T-cell (primary cell): ENCODE results near the gene COL25A1. TPM values are rescaled to one million over a fixed set of nuclear protein-coding genes. Genes with fewer than 3 reads are reported as not detected.

Source experiments
- ATAC-seq, 4 experiments: fragments of 200-7000 bp in 3 of 4; fragments of 150-1000 bp in 1 of 4; cut with Tn5 transposase; replicated peaks in 1 of 4; 1 replicate in 3 of 4; 2 replicates in 1 of 4; pipeline ENCODE4 v1.10.0; 2021; ENCODE audit warnings: moderate library complexity in 3 of 4, mild to moderate bottlenecking in 2 of 4, moderate number of reproducible peaks in 1 of 4
- CTCF ChIA-PET, 2 donors: fragments of 300-600 bp; sonication (Branson Sonifier 250); formaldehyde crosslinking; loops; one replicate each; lab custom pipeline; 2022; ENCODE audit warnings: antibody characterized with exemption in 2 of 2; lab: Charles Lee
- POLR2A ChIA-PET, 2 donors: fragments of 300-600 bp; sonication (Branson Sonifier 250); formaldehyde crosslinking; loops; one replicate each; lab custom pipeline; 2022; ENCODE audit warnings: antibody characterized with exemption in 2 of 2; lab: Charles Lee
- DNase-seq, 35 experiments: peaks; one replicate each; pipeline versions ENCODE4 v3.0.0 to v3.0.0-alpha.2; 2013 to 2023
- H3K27ac ChIP-seq: one replicate; pipeline ENCODE4 v1.5.1; 2013; ENCODE audit warnings: low read length
- H3K27me3 ChIP-seq, 2 experiments: replicated peaks in 1 of 2; 1 replicate in 1 of 2; 2 replicates in 1 of 2; pipeline versions ENCODE4 v1.6.1 to v1.7.0; 2013; ENCODE audit warnings: low read length in 1 of 2, mixed read lengths in 1 of 2; ENCODE audit not compliant: control insufficient read depth in 2 of 2, insufficient read depth in 2 of 2; ENCODE audit errors: extremely low read depth in 1 of 2
- H3K36me3 ChIP-seq, 2 donors: 1 replicate in 1 of 2; 2 replicates in 1 of 2; pipeline versions ENCODE4 v1.6.1 to v1.7.0; 2013; ENCODE audit warnings: low read length in 1 of 2; ENCODE audit not compliant: control insufficient read depth in 2 of 2, insufficient read depth in 1 of 2; ENCODE audit errors: extremely low read depth in 1 of 2
- H3K4me1 ChIP-seq, 2 experiments: 1 replicate in 1 of 2; 2 replicates in 1 of 2; pipeline versions ENCODE4 v1.6.1 to v1.7.0; 2013; ENCODE audit warnings: low read length in 2 of 2, mixed read lengths in 1 of 2; ENCODE audit not compliant: insufficient read depth in 2 of 2, control insufficient read depth in 1 of 2; ENCODE audit errors: extremely low read depth in 1 of 2
- H3K4me3 ChIP-seq, 2 donors: 1 replicate in 1 of 2; 2 replicates in 1 of 2; pipeline versions ENCODE4 v1.5.1 to v1.7.0; 2013; ENCODE audit warnings: mild to moderate bottlenecking in 2 of 2, low read length in 1 of 2, moderate library complexity in 1 of 2; ENCODE audit not compliant: control insufficient read depth in 1 of 2; ENCODE audit errors: extremely low read depth in 1 of 2
- H3K9me3 ChIP-seq: 2 replicates; pipeline ENCODE4 v1.7.0; 2013
- H3K27ac Mint-ChIP-seq, 2 donors: one replicate each; pipeline ENCODE4 v1.8.0; 2020 to 2021; ENCODE audit warnings: mild to moderate bottlenecking in 2 of 2, mixed read lengths in 2 of 2
- H3K27me3 Mint-ChIP-seq, 2 donors: one replicate each; pipeline ENCODE4 v1.8.0; 2021 to 2022; ENCODE audit warnings: mixed read lengths in 2 of 2
- H3K36me3 Mint-ChIP-seq: one replicate; pipeline ENCODE4 v1.8.0; 2021; ENCODE audit warnings: mixed read lengths
- H3K4me1 Mint-ChIP-seq, 3 donors: one replicate each; pipeline ENCODE4 v1.8.0; 2020 to 2022; ENCODE audit warnings: mixed read lengths in 3 of 3, mild to moderate bottlenecking in 1 of 3
- H3K4me3 Mint-ChIP-seq, 3 donors: one replicate each; pipeline ENCODE4 v1.8.0; 2020 to 2022; ENCODE audit warnings: mild to moderate bottlenecking in 3 of 3, mixed read lengths in 3 of 3, moderate library complexity in 3 of 3
- H3K9me3 Mint-ChIP-seq, 3 donors: one replicate each; pipeline ENCODE4 v1.8.0; 2020 to 2022; ENCODE audit warnings: mixed read lengths in 3 of 3
- WGBS: methylation state at CpG from one replicate; pipeline ENCODE4 v1.1.5; 2013; ENCODE audit warnings: missing lambda C conversion rate; ENCODE audit not compliant: insufficient coverage; 5-methylcytosine and 5-hydroxymethylcytosine counted together
- total RNA-seq, 35 experiments: library from RNA in 6 of 35; stranded (reverse) in 6 of 35; fragments of 120-200 nt in 1 of 35; gene quantifications; one replicate each; pipeline versions ENCODE4 v1.2.1 to v1.2.4 and lab custom pipeline; 2013 to 2026

The COL25A1 gene
- total RNA-seq, 5 donors from 2014 or later (not counting 1 experiment from before 2014, with no cell fraction given) = 0.53 to 0.56 TPM; not detected in 3

DNA sequence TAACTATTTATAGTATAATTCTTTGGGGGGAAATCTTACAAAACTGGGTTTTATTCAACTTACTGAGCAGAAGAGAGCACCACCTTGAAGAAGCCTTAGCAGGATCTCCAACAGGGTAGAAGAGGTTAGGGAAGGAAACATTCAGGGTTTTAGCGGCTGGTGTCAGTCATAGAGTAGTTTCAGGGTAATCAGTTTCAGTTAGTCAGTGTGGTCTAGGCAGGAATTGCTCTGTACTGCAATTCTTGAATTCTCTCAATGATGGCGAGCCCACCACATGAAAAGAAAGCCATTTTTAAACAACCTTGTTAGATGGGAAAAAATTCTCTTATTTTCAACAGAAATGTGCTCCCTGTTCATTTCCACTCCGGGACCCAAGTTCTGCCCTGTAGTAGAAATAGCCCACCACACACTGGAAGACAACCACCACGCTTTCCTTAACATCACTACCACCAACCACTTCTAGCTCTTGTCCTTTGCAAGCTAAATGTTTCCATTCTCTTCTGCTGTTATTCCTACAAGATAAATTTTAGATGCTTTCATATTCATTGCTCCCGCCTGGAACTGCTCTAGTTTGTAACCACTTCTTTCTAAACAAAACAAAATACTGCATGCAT lies 25.9 kb downstream of the COL25A1 start:
- Mint-ChIP-seq H3K36me3 (no peaks in the 10 kb centered on the region), H3K27ac (no peak overlapping the region), H3K9me3 (no peaks in the 10 kb centered on the region), H3K27me3 (no peaks in the 10 kb centered on the region), H3K4me3 (no peak overlapping the region), H3K4me1 (no peaks in the 10 kb centered on the region)
- H3K27ac ChIP-seq = no peak overlapping the region
- H3K4me3 ChIP-seq = no peak overlapping the region
- ChIA-PET CTCF (no interaction called here), POLR2A (no interaction called here)
- H3K36me3 ChIP-seq = no peaks in the 10 kb centered on the region
- no peaks in the 10 kb centered on the region for H3K27me3 ChIP-seq
- no peak for ATAC-seq
- no peaks in the 10 kb centered on the region for H3K4me1 ChIP-seq
- no peak for DNase-seq
- no peaks in the 10 kb centered on the region for H3K9me3 ChIP-seq
- 65% methylated on average over 3 of the region's 5 CpGs for WGBS

DNA sequence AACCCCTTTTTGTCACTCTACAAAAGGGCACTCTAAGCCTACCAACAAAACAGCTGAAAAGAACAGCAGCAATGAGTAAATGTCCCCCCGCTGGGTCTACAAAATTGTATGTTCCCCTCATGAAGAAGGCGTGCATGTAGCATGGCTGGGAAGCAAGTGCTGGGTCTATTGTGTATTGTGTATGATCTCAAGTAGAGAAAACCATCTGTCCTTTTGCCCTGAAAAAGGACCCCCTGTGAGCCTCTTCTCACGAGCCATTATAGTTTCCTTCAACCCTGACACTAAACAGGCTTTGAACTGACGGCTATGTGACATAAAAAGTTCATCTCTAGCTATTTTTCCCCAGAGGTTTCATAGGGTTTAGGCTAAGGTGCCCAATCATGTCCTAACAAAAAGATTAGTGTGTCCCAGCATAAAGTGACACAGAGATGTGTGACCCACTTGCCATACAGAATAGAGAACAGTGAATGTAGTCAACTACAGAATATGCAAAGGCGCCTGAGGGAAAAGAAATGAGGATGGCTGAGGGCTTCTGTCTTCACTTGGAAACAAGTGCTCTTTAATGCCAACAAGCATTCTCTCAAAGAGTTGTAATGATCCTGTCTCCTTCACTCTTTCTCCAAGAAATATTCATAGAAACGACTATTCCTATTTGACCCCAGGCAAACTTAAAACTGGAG lies 27.3 kb downstream of the COL25A1 start:
- WGBS = no CpG with 5 or more reads among the region's 6 CpGs

DNA sequence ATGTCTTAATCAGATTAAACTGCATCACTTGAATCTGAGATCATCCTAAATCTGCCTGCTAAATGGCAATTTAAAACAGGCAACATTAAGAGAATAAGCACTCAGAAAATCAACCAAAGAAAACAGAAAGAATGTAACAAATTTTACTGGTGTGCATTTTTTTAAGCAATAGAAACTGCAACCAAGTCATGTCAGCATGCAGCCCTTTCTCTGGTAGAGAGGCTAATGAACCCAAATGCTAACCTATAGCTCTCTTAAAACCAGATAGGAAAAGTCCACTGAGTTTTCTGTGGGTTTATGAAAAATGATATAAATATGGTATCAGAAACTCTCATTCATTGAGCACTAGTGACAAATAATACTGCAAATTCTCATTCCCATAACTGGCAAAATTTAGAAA lies 35.6 kb downstream of the COL25A1 start:
- H3K4me1 ChIP-seq = no peaks in the 10 kb centered on the region
- H3K9me3 ChIP-seq = no peaks in the 10 kb centered on the region
- no peak overlapping the region for H3K4me3 ChIP-seq
- CTCF ChIA-PET = interaction anchor here in 1 of 2 donors (0.6 kb wide), 1 partner anchor 86 kb away, joined by 3 read pairs; no protein-coding TSS in a partner anchor
- H3K27me3 ChIP-seq = no peaks in the 10 kb centered on the region
- H3K36me3 ChIP-seq = no peaks in the 10 kb centered on the region
- Mint-ChIP-seq H3K4me1 (no peaks in the 10 kb centered on the region), H3K36me3 (no peaks in the 10 kb centered on the region), H3K27ac (no peak overlapping the region), H3K9me3 (no peaks in the 10 kb centered on the region), H3K27me3 (peaks cover 0 to 5% of the 10 kb centered on the region in 2 donors), H3K4me3 (no peak overlapping the region)
- DNase-seq (no peak), ATAC-seq (no peak)
- POLR2A ChIA-PET = no interaction called here
- H3K27ac ChIP-seq = no peak overlapping the region

More for the DNA sequence above, 27.3 kb downstream of the COL25A1 start:
- H3K4me1 Mint-ChIP-seq = no peaks in the 10 kb centered on the region
- Histone ChIP-seq H3K4me1 (no peaks in the 10 kb centered on the region), H3K9me3 (no peaks in the 10 kb centered on the region), H3K27me3 (no peaks in the 10 kb centered on the region), H3K36me3 (no peaks in the 10 kb centered on the region), H3K4me3 (no peak overlapping the region), H3K27ac (no peak overlapping the region)
- no peaks in the 10 kb centered on the region for H3K36me3 Mint-ChIP-seq
- POLR2A ChIA-PET = no interaction called here
- no peak overlapping the region for H3K27ac Mint-ChIP-seq
- DNase-seq (no peak), ATAC-seq (no peak)
- no peak overlapping the region for H3K4me3 Mint-ChIP-seq
- no peaks in the 10 kb centered on the region for H3K27me3 Mint-ChIP-seq
- CTCF ChIA-PET = no interaction called here
- no peaks in the 10 kb centered on the region for H3K9me3 Mint-ChIP-seq

DNA sequence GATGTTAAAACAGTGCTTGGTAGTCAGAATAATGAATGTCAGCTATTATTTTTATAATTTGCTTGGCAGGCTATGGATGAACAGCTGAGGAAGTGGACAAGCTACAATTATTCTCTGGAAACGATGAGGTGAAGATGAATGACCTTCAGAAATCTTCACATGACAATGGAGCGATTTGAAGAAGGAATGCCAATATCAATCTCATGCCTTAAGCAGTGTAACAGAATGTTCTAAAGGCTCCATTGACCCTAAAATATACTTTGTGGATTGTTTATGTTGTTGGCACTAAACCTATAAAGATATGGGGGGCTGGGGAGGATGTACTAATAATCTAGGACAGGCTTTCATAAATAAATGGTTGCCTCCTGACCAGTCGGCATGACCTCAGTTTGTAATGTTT lies 36.2 kb downstream of the COL25A1 start:
- Histone ChIP-seq H3K36me3 (no peaks in the 10 kb centered on the region), H3K27ac (no peak overlapping the region), H3K4me3 (no peak overlapping the region), H3K4me1 (no peaks in the 10 kb centered on the region), H3K9me3 (no peaks in the 10 kb centered on the region), H3K27me3 (no peaks in the 10 kb centered on the region)
- ChIA-PET POLR2A (no interaction called here), CTCF (no interaction called here)
- Mint-ChIP-seq H3K4me3 (no peak overlapping the region), H3K27ac (no peak overlapping the region), H3K27me3 (peaks cover 0 to 5% of the 10 kb centered on the region in 2 donors), H3K9me3 (no peaks in the 10 kb centered on the region), H3K4me1 (no peaks in the 10 kb centered on the region), H3K36me3 (no peaks in the 10 kb centered on the region)
- 83% methylated on average over 2 of the region's 3 CpGs for WGBS
- ATAC-seq (no peak), DNase-seq (no peak)

DNA sequence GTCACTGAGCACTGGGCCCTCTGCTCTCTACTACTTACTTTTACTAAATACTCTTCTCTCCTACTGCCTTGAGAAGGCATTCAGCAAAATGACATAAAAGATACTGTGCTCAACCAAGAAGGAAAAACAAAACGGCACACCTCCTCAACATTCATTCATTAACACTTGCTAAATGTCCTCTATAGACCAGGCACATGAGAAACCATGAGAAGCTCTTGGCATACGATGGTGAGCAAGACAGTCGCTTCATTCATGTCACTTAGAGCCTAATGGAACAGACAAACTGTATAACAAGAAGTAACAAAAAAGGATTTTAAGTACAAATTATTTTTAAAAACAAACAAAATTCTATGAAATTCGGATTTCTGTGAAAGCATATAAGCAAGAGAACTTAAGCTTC lies 38.7 kb downstream of the COL25A1 start:
- ChIA-PET POLR2A (no interaction called here), CTCF (interaction anchor here in 1 of 2 donors (0.5 to 1.1 kb wide), 3 partner anchors 33 to 1507 kb away, joined by 3 read pairs; no protein-coding TSS in a partner anchor)
- no peaks in the 10 kb centered on the region for H3K36me3 Mint-ChIP-seq
- ATAC-seq = no peak
- Histone ChIP-seq H3K9me3 (no peaks in the 10 kb centered on the region), H3K27me3 (no peaks in the 10 kb centered on the region), H3K4me1 (no peaks in the 10 kb centered on the region), H3K36me3 (no peaks in the 10 kb centered on the region), H3K27ac (no peak overlapping the region), H3K4me3 (no peak overlapping the region)
- H3K4me3 Mint-ChIP-seq = no peak overlapping the region
- no peak for DNase-seq
- H3K27ac Mint-ChIP-seq = no peak overlapping the region
- H3K4me1 Mint-ChIP-seq = no peaks in the 10 kb centered on the region
- H3K27me3 Mint-ChIP-seq = peaks cover 0 to 5% of the 10 kb centered on the region in 2 donors
- 100% methylated on average over 1 of the region's 4 CpGs for WGBS
- no peaks in the 10 kb centered on the region for H3K9me3 Mint-ChIP-seq

DNA sequence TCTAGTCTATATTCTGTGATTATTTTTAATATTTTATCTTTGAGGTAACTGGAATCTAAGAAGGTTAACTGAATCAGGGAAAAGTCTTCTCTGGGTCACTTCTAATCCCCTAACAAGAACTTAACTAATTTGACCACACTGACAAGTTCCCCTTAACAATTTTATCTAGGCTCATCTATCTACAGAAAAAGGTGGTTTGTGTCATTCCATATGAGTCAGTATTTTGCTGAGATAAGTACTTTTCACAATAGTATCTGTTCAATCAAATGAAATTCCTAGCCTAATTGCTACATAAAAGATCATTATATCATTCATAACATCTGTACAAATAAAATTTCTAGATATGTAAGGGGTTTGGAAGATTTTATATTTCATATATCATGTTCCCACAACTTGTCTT lies 45.6 kb downstream of the COL25A1 start:
- H3K27ac ChIP-seq = no peak overlapping the region
- ATAC-seq = no peak
- no peaks in the 10 kb centered on the region for H3K4me1 Mint-ChIP-seq
- CTCF ChIA-PET = no interaction called here
- H3K27me3 ChIP-seq = no peaks in the 10 kb centered on the region
- POLR2A ChIA-PET = no interaction called here
- no peaks in the 10 kb centered on the region for H3K9me3 Mint-ChIP-seq
- no peaks in the 10 kb centered on the region for H3K27me3 Mint-ChIP-seq
- H3K4me1 ChIP-seq = no peaks in the 10 kb centered on the region
- no peak overlapping the region for H3K4me3 ChIP-seq
- no peak for DNase-seq
- no peaks in the 10 kb centered on the region for H3K36me3 ChIP-seq
- H3K36me3 Mint-ChIP-seq = no peaks in the 10 kb centered on the region
- H3K27ac Mint-ChIP-seq = no peak overlapping the region
- no peak overlapping the region for H3K4me3 Mint-ChIP-seq
- no peaks in the 10 kb centered on the region for H3K9me3 ChIP-seq
